ENCODE data around the gene ADA. TPM values are rescaled to one million over a fixed set of nuclear protein-coding genes. Genes with fewer than 3 reads are reported as not detected.
A peak's percentile ranks its signal among the peaks of the same experiment; 100 is the strongest.

The ADA gene
- total and polyA plus RNA-seq, 3 donors from 2014 or later = 8.2 to 11.2 (median 10.0) TPM

DNA sequence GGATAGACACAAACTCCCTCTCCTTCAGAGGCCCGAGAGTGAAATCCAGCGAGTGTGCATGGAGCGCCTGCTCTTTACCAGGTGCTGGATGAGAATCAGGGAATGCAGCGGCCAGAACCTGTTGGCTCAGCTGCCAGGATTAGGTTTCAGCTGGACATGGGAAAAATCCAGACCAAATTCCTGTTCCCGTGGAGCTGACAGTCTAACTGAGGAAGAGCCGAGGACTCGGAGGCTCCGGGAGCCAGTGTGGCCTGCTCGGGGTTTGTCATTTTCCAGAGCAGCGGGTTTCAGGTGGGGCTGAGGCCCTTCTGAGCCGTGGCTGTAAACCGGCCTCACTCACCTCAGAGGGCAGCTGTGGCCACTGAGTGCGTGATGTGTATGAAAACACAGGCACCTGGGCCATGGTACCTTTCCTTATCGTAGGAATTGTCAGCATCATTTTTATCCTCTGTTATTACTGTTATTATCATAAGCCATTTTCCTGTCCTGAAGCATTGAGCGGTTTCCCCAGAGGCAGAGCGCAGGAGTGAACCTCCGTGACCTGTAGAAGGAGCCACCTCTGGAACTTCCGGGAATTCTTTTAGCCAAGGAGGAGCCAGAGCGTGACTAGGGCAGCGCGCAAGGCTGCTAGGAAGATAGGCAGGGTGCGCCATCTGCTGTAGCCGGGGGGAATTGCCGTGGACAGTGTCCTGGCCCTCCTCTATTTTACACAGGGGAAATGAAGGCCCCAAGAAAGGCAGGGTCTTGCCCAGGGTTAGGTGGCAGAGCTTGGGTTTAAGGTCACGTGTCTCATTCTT is 41.8 kb downstream of the ADA start:
- WGBS, 2 donors = 18 to 40% methylated on average over 17 to 25 of the region's 25 CpGs
- TF ChIP-seq POLR2A (IDR thresholded peaks at IDR 0.05) = no peak
- TF ChIP-seq, protein P1, sequence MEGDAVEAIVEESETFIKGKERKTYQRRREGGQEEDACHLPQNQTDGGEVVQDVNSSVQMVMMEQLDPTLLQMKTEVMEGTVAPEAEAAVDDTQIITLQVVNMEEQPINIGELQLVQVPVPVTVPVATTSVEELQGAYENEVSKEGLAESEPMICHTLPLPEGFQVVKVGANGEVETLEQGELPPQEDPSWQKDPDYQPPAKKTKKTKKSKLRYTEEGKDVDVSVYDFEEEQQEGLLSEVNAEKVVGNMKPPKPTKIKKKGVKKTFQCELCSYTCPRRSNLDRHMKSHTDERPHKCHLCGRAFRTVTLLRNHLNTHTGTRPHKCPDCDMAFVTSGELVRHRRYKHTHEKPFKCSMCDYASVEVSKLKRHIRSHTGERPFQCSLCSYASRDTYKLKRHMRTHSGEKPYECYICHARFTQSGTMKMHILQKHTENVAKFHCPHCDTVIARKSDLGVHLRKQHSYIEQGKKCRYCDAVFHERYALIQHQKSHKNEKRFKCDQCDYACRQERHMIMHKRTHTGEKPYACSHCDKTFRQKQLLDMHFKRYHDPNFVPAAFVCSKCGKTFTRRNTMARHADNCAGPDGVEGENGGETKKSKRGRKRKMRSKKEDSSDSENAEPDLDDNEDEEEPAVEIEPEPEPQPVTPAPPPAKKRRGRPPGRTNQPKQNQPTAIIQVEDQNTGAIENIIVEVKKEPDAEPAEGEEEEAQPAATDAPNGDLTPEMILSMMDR (IDR thresholded peaks at IDR 0.05) = peak; percentile 95 to 96 (median 95)
- peak; percentile 94 for DNase-seq

DNA sequence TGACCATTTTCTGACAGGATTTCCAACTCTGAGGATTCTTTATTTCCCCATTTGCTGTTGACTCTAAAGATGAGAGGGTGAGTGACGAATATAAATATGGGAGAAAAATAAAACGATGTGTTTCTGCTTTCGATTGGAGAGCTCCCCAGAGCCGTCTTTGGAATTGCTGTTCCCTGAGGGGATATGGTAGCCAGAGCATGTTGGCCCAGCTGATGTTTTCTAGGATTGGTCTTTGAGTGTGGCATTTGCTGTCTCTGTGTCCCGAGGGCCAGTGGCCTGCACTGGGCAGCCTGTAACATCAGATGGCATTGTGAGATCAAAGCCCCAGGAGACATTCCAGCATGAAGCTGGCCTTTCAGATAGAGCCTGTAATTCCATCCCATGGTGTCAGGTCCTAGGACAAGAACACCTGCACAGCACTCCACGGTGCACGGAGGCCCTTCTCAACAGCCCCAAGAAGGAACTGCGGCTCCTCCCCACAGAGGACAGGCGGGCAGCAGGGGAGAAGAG is 42.4 kb downstream of the ADA start:
- DNase-seq = no peak
- no peaks in the 10 kb centered on the region for H3K36me3 ChIP-seq (ENCODE audit: low read depth, missing control alignments)
- H3K27ac ChIP-seq = peak overlapping the region; percentile 75 to 83
- H3K27me3 ChIP-seq = no peaks in the 10 kb centered on the region
- H3K4me1 ChIP-seq = peaks cover 11% of the 10 kb centered on the region
- H3K9me3 ChIP-seq = no peaks in the 10 kb centered on the region
- intact Hi-C loops (cut with DNase I; ENCODE audit: low total_unique reads) = loop anchor here (10.0 kb wide), 1 partner anchor 74 kb away; no protein-coding TSS in a partner anchor
- no peak overlapping the region for H3K4me3 ChIP-seq
- TF ChIP-seq, protein P1 (IDR thresholded peaks at IDR 0.05) = no peak
- no peak for TF ChIP-seq POLR2A (IDR thresholded peaks at IDR 0.05)
- 44 to 54% methylated on average over 9 of the region's 9 CpGs for WGBS, 2 donors

More for the DNA sequence above, 41.8 kb downstream of the ADA start:
- peak overlapping the region; percentile 75 to 83 for H3K27ac ChIP-seq
- no peak overlapping the region for H3K4me3 ChIP-seq
- H3K36me3 ChIP-seq (ENCODE audit: low read depth, missing control alignments) = no peaks in the 10 kb centered on the region
- H3K27me3 ChIP-seq = no peaks in the 10 kb centered on the region
- intact Hi-C loops (cut with DNase I; ENCODE audit: low total_unique reads) = loop anchor here (10.0 kb wide), 2 partner anchors 75 to 135 kb away; partner anchors contain the start of gene TTPAL
- H3K4me1 ChIP-seq = peaks cover 11% of the 10 kb centered on the region
- H3K9me3 ChIP-seq = no peaks in the 10 kb centered on the region

DNA sequence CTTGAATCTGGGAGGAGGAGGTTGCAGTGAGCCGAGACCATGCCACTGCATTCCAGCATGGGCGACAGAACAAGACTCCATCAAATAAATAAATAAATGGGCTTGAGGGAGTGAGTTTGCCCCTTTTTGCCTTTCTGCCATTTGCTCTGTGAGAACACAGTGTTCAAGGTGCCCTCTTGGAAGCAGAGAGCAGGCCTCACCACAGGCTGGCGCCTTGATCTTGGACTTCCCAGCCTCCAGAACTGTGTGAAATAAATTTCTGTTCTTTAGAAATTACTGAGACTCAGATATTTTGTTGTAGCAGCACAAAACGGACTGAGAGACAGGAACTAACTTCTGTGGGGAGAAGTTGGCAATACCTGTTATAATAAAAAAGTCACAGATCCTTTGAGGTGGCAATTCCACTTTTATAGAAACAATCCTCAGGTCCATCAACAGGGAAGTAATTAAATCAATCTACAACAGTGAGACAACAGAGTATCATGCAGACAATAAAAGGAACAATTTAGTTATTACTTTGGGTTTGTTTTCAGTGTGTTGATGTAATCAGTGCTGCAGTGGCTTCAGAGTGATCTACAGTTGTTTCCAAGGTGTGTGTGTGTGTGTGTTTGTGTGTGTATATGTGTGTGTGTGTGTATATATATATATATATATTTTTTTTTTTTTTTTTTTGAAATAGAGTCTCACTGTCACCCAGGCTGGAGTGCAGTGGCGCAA is 44.6 kb downstream of the ADA start:
- Histone ChIP-seq H3K27me3 (no peaks in the 10 kb centered on the region), H3K4me3 (no peak overlapping the region), H3K27ac (no peak overlapping the region), H3K9me3 (no peaks in the 10 kb centered on the region), H3K4me1 (peaks cover 17% of the 10 kb centered on the region), H3K36me3 (ENCODE audit: low read depth, missing control alignments) (no peaks in the 10 kb centered on the region)
- intact Hi-C loops (cut with DNase I; ENCODE audit: low total_unique reads) = loop anchor here (10.0 kb wide), 1 partner anchor 72 kb away; no protein-coding TSS in a partner anchor
- WGBS, 2 donors = 86 to 94% methylated on average over 5 of the region's 5 CpGs
- no peak for DNase-seq
- no peak for TF ChIP-seq POLR2A (IDR thresholded peaks at IDR 0.05)
- TF ChIP-seq, protein P1 (IDR thresholded peaks at IDR 0.05) = no peak

DNA sequence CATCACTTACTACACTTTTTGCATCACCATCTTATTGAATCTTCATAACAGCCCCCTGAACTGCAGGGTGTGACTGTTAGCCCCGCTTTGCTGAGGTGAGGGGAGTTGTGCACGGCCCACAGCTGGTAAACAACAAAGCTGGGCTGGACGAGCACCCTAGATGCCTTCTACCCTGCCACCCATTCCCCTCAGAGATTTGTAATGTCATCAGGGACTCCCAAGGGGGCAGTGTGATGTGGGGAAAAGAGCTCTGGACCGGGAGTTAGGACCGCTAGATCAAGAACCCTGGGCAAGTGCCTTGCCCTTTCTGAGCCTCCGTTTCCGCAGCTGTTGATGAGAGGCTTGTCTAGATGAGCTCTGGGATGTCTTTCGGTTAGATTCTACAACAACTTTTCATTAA is 48.2 kb downstream of the ADA start:
- TF ChIP-seq, protein P1 (IDR thresholded peaks at IDR 0.05) = no peak
- TF ChIP-seq POLR2A (IDR thresholded peaks at IDR 0.05) = no peak
- intact Hi-C loops (cut with DNase I; ENCODE audit: low total_unique reads) = loop anchor here (10.0 kb wide), 1 partner anchor 69 kb away; no protein-coding TSS in a partner anchor
- Histone ChIP-seq H3K9me3 (no peaks in the 10 kb centered on the region), H3K27ac (no peak overlapping the region), H3K36me3 (ENCODE audit: low read depth, missing control alignments) (no peaks in the 10 kb centered on the region), H3K4me1 (peaks cover 39% of the 10 kb centered on the region), H3K27me3 (no peaks in the 10 kb centered on the region), H3K4me3 (no peak overlapping the region)
- 88 to 94% methylated on average over 8 of the region's 8 CpGs for WGBS, 2 donors
- DNase-seq = no peak

All from testis (tissue), 3 donors.